NOMO-1 treated with dmso at 0.1 percent for 144 hours (cell line): Measurements from ENCODE around the gene STAT4.

ENCODE experiments used
- DNase-seq: peaks from one replicate; lab custom pipeline; 2025; ENCODE audit not compliant: unreplicated experiment; lab: John Stamatoyannopoulos, UW

Gene STAT4, protein sequence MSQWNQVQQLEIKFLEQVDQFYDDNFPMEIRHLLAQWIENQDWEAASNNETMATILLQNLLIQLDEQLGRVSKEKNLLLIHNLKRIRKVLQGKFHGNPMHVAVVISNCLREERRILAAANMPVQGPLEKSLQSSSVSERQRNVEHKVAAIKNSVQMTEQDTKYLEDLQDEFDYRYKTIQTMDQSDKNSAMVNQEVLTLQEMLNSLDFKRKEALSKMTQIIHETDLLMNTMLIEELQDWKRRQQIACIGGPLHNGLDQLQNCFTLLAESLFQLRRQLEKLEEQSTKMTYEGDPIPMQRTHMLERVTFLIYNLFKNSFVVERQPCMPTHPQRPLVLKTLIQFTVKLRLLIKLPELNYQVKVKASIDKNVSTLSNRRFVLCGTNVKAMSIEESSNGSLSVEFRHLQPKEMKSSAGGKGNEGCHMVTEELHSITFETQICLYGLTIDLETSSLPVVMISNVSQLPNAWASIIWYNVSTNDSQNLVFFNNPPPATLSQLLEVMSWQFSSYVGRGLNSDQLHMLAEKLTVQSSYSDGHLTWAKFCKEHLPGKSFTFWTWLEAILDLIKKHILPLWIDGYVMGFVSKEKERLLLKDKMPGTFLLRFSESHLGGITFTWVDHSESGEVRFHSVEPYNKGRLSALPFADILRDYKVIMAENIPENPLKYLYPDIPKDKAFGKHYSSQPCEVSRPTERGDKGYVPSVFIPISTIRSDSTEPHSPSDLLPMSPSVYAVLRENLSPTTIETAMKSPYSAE

DNA sequence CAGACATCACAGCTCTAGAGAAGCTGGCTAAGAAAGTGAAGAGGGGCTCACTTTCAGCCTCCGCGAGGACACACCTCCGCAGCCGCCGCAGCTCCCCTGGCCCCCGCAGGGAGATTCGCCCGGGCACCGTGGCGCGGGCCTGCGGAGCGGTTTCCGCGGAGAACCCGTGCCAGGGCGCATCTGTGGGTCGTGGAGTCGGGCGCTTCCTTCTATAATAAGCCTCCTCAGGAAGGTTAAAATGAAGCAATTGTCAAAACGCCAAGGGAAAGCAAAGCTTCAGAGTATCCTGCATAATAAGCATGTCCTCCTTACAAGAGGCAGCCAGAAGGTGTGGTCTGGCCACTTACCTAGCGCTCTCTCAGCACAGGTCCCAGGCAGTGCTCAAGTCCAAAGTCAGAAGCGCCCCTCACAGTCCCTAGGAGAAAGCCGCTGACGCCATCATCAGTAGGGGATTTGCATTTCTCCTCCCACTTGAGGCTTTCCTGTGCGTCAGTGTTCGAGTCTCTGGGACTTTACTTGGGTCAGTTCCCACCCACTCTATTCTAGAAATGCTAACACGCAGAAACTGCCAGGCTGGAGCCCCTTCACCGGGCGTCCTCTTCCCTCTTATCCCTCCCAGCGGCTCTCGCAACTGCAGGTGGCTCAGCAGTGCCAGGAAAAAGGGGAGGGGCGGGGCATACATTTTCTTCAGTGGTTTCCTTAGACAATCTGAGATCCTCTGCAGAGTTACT lies at the start of gene STAT4:
Gene STAT4 (minus strand): TSS at position 395 of the 731 bp plus-strand sequence. CDS start 2,791 bp downstream, outside the sequence.
- DNase-seq: peak; percentile 22

DNA sequence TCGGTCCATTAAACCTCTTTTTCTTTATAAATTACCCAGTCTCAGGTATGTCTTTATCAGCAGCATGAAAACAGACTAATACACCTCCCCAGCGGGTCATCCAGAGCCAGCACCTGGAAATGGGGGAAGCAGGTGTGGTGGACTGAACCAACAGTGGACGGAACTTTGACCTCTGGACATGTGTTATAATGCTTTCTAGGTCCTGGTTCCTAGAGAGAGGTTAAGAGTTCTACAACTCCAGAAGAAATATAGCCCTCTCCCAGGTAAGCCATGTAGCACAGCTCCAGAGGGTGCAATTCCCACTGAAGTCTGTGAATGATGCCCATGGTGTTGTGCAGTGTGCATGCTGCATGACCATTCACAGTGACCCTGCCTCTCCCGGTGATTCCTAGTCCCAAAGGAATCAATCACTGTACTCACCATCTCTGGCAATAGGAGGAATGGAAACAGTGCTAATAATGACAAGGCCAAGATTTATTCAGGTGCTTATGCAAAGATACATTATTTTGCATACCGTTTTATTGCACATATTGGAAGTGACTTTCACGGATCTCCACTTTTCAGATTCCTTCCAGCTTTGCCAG lies 49.2 kb upstream of the STAT4 start:
- DNase-seq: no peak

DNA sequence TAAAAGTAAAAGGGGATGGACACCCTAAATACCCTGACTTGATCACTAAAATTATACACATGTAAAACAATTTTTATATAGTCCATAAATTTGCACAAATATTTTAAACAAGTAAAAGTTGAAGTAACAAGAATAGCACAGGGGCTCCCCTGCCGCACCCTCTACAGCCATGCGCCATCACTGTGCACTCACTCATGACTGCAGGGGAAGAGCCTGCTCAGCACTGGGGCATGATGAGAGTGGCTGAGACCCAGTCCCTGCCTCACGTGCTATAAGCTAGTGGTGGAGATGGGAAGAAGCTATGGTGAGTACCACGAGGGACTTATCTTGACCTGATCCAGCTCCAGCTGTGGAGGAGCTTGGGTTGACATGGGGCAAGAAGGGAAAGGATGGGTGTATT lies 47.5 kb upstream of the STAT4 start:
- DNase-seq: no peak

DNA sequence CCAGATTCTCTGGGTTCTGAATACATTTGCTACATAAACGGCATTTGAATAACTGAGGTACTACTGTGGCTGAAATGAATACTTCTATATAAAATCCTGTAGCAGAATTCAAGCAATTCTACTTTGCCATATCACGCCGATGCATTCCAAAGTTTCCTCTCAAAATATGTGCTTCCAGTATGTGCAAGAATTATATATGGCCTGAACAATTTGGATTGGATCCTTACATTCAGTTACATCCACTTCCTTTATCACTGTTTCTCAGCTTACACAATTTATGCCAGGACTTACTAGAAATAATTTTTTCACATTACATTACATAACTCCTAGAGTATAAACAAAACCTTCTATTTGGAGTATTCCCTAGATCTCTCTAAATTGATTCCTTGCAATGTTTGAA lies 46.3 kb upstream of the STAT4 start:
- DNase-seq: no peak

DNA sequence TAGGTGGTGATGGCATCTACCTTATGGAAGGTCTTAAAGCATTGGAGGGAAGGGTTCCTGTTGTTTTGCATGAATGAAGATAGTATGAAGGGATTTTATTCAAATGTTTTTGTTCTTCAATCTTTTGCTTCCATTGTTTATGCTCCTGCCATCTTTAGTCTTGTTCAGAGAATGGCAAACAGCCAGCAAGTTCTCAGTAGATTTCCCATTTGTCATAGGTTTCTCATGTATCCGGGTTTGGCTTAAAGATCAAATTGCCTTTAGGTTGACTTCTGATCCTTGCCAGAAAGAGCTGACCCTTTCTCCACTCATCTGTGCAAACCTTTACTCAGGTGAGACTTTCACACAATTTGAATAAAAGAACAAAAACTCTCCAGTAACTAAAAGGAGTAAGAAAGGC lies 44.2 kb upstream of the STAT4 start:
- DNase-seq: no peak

DNA sequence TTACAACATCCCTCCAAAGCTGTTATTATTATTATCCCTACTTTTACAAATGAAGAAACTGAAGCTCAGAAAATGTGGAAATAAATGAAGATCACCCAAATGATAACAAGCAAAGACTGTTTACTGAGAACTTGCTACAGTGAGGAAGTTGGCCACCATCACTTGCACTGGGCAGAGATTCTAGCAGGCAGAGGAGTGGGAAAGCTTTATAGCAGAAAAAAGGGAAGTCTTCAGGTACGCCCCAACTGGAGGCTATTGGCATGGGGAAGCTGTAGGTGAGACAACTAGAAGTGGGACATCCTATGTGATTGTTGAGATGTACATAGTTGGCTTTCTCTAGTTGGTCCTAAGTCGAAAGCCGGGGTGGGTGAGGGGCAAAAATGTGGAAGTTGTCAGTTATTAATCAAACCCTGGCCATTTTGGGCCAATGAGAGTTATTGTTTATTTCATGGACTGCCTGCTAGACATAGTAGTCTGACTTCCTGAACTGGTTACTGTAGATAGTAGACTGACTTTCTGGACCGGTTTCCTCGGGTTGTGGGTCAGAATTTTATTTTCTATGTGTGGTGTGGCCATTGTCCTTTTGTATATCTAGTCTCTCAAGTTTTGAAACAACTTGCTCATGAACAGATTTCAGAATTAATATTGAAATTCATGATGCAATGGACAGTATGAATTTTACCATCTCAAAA lies 40.2 kb upstream of the STAT4 start:
- peak; percentile 14 for DNase-seq

DNA sequence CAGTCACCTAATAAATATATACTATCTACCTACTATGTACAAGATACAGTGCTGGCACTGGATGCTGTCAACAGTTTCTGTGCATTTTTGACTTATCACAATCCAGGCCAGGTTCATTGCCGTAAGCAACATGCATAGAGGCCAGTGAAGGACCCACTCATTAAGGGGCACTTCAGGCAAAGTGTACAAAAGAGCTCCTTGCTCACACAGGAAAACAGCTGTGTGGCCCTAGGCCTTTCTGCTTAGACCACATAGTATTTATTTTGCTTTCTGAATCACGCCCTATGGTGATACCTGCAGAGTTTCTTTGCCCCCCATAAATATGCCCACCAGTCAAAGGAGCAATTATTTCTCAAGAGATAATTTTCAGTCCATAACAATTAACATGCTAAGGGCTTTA lies 39.6 kb upstream of the STAT4 start:
- DNase-seq: no peak

DNA sequence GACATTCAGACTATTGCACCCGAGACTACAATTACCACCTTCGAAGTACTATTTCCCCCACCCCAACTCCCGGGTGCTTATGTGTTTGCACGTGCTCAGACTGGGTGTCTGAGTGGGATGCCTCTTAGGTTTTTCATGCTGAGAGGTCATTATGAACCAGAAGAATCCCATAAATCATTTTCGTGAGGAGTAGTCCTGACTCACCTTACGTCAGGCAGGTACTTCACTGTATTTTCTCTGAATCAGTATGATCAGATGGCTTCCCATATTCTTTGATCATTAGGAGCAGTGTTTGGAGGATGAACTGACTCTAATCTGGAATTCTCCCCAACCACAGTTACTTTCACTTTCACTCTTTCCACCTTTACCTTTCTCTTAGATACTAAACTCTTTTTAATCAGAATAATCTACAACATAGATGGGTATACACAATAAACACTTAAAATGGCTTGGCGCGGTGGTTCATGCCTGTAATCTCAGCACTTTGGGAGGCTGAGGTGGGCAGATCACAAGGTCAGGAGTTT lies 38.4 kb upstream of the STAT4 start:
- no peak for DNase-seq

DNA sequence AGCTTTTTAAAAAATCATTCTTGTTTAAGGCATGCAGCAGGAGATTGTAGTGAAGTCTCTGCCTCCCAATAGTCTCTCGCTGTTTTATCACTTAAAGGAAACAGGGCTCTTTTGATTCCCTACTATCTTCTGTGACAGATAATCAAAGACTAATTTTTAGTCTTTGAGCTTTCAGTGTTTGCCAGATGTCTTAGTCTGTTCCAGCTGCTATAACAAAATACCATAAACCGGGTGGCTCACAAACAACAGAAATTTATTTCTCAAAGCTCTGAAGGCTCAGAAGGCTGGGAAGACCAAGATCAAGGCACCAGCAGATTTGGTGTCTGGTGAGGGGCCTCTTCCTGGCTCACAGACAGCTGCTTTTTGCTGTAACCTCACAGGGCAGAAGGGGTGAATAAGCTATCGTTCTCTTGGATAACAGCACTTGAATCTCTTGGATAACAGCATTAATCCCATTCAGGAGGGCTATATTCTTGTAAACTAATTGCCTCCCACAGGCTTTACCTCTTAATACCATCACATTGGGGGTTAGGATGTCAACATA lies 37.8 kb upstream of the STAT4 start:
- no peak for DNase-seq

DNA sequence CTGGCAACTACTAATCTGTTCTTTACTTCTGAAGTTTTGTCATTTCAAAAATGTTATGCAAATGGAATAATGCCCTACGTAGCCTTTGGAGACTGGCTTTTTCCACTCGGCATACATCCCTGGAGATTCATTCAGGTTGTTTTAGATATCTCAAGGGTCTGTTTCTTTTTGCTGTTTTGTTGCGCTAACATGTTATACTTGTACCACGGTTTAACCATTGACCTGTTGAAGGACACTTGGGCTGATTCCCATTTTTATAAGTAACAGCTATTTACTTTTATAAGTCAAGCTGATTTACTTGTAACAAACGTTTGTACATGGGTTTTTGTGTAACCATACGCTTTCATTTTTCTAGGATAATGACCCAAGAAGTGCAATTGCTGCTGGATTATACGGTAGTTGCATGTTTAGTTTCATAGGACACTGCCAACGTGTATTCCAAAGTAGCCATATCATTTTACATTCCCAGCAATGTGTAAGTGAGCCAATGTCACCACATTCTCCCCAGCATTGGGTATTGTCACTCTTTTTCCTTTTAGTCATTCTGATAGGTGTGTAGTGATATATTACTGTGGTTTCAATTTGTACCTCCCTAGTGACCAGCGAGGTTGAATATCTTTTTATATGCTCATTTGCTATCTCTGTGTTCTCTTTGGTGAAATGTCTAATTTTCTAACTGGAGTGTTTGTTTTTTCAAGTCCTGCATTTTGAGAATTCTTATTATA lies 36.5 kb upstream of the STAT4 start:
- DNase-seq: no peak

DNA sequence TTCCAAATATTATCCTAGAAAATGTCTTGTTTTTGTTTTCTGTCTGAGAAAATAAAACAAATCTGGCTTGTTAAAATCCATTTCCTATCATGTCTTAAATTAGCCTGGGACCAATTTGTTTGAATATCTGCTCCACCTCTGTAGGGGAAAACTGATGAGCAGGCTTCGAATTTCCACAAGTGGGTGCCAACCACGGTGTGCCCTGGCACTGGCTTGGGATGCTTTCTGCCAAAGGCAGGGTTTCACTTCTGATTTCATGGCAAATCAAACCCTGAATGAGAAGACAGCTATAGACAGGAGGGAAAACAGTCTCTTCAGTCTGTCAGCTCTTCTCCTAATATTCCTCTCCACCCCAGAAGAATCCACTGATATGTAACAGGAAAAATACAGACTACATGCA lies 33.7 kb upstream of the STAT4 start:
- DNase-seq: no peak

DNA sequence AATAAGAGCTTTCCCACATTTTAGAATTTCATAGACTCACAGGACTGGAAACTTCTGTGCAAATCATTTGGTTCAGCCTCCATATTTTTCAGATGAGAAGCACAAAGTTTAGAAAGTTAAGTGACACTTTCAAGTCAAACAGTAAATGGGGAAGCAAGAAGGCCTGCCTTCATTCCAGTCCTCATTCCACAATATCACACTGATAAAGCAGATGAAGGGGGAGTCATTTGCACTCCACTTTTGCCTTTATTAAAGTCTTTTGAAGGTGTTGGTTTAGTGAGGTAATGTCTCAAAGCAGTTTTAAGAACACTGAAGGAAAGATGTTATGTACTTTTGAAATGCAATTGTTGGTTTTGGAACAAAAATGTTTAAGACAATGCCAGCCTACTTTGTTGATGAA lies 32.7 kb upstream of the STAT4 start:
- DNase-seq: no peak

DNA sequence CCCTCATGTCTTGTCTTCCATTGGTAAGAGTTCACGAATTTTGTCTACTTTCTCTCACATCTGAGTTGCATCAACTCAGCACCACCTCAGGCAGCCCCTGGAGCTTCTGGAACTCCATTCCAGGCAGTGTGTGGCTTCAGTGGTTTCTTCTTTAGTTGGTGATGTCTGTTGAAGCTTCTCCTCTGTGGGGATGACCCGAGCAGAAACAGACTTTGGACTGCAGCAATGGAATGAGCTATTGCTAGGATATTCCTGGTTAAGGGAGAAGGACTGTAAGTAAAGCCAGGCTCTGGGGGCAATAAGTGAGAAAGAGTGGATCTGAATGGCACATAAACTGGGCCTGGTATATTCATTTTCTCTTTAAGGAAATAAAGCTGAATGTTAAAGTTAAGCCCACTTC lies 32.3 kb upstream of the STAT4 start:
- DNase-seq: no peak

DNA sequence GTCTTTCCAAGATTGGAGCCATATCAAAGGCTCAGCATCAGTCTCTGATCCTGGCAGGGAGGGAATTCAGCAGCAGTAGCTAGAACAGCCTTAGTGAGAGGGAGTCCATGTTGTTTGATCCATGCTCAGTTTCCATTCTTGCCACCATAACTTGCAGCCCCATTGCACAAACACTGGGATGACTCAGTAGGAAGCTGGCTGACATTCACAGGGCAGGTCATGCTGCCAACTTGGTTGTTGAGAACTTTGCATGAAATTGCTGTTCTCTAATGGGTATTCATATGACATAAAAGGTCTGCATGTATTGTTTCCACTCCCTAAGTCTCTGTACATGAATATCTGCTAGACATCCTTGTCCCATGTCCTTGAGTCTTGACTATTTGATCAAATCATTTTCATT lies 29.9 kb upstream of the STAT4 start:
- DNase-seq: no peak

DNA sequence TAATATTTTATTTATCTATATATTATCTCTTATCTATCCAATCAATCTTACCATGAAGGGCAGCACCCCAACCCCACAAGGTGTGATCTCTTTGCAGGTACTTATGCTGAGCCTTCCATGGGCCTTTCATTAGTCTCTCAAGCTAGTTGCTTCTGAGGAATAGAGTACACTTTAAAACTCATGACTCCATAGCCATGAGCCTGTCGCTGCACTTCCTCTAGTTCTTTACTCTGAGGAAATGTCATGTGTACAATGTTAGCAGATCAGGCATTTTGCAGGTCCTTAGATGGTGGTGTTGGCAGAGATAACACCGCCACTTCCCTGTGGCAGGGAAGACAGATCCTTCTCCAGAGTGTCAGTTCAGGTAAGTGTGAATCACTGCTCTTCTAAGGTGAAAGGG lies 29.5 kb upstream of the STAT4 start:
- DNase-seq: no peak

DNA sequence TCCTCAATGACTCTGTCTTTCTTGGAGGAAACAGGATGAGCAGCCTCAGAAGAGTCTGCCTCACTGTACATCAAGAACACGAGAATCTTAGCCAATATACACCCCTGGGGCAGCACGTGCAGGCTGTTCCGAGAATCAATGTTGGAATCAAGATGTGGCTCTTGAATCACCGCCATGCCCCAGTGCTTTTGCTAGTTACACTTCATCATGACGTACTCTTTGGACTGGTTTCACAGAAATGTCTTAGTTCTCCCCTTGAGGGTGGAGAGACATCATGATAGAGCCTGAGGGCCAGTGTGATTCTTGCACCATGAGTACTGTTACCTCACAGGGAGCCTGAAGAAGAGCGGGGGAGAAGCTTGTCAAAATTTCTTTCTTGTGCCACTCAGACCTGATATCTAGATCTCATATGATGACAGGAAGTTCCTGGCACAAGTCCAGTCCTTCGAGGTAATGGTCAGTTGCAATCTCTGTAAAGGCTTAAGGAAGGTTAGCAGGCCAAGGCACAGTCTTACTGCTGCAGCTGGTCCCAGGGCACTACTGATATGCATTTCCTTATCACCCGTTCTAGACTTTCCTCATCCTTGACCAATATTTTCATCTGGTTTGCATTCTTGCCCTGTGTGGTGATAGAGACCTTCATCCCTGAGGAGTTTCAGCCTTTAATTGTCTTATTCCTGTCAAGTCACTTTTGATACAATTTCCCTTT lies 28.2 kb upstream of the STAT4 start:
- DNase-seq: no peak

DNA sequence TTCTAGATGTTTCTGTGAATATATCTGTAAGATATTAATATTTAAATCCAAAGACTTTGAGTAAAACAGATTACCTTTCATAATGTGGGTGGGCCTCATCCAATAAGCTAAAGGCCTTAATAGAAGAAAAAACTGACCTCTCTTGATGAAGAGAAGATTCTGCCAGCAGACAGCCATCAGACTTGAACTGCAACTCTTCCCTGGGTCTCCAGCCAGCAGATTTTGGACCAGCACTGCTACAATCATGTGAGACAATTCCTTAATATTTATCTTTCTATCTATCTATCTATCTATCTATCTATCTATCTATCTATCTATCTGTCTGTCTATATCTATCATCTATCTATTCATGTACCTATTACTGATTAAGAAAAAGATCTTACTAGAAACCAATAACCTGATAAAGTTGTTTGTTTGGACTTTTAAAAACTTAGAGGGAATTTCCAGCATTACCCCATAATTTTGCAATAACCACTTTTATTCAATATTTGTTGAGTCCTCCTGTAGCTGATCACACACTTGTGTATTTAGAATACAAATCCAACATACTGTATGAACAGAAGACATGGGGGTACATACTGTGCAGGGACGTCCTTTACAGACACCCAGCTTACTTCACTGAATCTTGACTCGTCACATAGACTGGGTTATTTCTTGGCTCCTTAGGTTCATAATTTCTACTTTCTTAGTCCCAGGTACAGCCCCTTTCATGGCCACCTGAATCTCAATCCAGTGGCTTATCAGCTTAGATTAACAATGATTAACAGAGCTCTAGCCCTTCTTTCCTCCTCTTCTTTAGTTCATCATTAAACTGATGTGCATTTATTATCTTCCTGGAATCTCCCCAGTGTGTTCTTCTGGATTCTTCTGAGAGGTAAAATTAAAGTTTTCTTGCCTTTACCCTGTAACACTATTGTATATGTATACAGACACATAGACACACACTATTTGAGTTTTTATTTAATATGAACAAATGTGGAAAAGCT lies 27.2 kb upstream of the STAT4 start:
- no peak for DNase-seq
